HG03280 (cell line): ENCODE data around the gene ZXDC.

Source experiments
- ATAC-seq: cut with Tn5 transposase; IDR thresholded peaks from one replicate; pipeline ENCODE4 v1.9.1; 2021; ENCODE audit warnings: mild to moderate bottlenecking, moderate library complexity; ENCODE audit not compliant: unreplicated experiment

ZXDC gene

GRCh38 chr3:126490619-126491018 lies 14.9 kb upstream of the ZXDC start:
- ATAC-seq = no peak

- ATAC-seq = no peak
Observed at GRCh38 chr3:126488886-126489569, 13.3 kb upstream of the ZXDC start.

DNA sequence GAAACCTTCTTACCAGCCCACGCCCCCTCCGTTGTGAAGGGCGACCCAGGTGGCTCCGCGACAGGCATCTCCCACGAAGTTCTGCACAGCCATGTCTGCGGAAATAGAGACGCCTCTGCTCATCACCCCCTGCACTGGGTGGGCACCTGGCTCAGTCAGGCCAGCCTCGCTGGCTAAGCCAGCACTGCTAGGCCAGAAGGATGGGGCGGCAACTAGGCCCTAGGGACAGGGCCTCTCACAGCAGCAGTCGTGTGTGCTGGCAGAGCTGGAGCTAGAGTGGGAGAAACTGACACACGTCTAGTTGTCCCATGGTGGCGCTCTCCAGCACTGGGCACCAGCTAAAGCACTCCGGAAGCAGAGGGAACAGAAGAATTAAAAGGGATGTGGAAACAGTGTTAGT lies 12.5 kb upstream of the ZXDC start:
- ATAC-seq = no peak

DNA sequence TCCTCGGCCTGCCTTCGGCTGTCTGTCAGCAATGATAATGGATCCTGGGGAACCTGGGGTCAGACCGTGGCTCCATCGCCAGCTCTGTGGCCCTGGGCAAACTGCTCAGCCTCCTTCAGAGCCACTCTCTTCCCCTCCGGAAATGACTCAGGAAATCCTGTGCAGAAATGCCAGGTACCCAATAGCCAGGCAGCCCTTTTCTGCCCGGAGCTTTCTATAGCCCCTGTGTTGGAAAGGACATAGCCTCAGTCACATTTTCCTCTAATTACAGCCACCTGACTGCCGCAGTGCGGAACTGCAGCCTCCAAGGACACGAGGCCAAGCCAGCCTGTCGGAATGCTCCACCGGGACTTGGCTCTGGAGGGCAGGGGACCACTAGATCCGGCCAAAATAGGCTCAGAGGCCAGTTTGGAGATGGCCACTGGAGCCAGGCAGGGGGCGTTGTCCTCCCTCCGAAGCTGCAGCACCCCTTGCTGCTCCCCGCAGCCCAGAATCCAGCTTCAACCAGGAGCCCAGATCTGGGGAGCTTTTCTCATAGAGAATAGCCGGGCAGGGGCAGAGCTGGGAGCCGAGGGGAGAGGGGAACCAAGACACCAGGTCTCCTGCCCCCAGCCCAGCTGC lies 11.6 kb upstream of the ZXDC start:
- ATAC-seq = no peak

- ATAC-seq = no peak
Observed at GRCh38 chr3:126486360-126486847, 10.7 kb upstream of the ZXDC start.

DNA sequence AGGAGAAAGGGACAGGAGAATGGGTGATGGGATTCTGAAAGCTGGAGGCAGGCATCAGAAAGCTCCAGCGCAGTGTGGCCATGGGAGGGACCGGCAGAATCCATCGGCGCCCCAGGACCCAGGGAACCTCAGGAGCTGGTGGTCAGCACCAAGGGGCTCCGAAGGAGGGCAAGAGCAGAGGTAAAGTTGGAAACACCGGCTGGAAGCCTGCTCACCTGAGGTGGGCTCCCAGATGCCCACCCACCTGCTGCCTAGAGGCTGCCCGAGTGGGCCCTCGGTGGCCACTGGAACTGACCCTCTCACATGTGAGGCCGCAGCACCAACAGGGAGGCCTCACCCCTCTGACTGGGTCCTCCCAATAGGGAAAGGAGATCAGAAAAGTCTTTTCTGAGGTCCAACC lies 10.3 kb upstream of the ZXDC start:
- ATAC-seq = no peak

DNA sequence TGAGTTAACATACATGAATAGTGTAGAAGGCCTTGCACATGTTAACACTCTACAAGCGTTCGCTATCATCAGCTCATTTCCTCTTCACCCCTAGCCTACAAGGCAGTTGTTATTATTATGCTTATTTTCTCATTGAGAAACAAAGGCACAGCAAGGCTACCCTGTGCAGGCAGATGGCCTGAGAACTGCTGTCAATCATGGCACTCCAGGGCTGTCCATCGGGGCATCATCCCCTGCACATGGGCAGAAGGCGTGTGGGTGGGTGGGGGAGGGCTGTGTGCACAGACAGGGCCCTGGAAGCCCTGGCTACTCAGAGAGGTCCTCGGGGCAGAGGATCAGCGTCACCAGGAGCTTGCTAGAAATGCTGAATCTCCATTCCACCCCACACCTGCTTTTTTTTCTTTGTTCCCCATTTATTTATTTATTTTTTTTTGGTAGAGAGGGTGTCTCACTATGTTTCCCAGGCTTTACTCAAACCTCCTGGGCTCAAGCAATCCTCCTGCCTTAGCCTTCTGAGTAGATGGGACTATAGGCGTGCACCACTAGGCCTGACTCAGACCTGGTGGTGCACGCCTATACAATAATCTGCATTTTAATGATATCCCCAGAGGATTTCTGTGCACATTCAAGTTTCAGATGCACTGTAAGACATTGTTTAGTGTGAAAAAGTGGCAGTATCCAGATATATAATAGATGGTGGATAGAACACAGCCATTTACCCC lies 9.6 kb upstream of the ZXDC start:
- no peak for ATAC-seq

DNA sequence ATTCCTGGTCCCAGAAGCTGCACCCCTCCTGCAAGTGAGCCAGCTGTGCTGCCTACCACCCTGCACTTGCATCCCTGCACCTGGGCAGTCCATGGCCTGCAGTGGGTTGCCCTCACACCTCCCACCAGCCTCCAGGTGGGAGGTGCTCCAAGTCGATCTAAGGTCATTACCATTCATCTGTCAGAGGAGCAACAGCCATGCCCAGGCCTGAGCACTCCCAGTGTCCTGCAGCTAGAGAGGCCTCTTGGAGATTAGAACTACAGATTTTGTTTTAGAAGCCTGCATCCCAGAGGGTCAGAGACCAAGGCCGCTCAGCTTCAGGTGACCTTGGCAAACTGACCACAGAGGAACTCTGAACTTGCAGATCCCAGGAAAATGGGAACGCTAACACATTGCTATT lies 9.0 kb upstream of the ZXDC start:
- ATAC-seq = no peak

- no peak for ATAC-seq
Observed at GRCh38 chr3:126484148-126484547, 8.5 kb upstream of the ZXDC start.

GRCh38 chr3:126483321-126483761 lies 7.7 kb upstream of the ZXDC start:
- ATAC-seq = no peak

DNA sequence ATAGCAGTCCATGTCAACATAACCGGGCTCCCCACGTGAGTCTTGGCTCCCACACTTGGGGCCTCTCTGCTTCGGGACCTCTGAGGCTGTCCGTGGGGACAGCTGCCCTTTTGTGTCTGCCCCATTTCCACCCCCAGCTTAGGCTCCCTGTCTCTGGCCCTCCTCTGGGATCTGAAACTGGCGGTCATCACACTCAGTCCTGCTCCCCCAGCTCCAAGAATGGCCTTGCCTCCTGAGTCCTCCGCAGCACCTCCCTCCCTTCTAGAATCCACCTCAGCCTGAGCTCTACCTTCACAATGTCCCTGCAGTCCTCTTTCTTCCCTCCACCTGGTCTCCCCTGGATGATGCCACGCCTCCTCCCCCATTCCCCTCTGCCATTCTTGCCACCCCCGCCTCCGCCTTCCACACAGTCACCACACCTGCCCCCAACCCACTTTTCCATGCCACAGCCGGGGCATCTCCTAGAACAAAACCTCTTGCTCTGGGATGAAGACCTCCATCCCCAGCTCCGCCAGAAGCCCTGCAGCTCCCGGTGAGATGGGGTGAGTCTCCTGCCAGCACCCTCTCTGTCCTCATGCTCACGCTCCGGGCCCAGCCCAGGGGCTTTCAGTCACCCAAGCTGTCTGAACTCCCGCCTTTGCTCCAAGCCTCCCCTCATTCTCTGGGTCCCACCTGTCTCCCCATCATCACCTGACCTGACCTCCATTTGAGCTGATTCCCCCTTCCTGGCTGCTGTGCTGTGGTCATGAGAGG lies 7.0 kb upstream of the ZXDC start:
- ATAC-seq = no peak

DNA sequence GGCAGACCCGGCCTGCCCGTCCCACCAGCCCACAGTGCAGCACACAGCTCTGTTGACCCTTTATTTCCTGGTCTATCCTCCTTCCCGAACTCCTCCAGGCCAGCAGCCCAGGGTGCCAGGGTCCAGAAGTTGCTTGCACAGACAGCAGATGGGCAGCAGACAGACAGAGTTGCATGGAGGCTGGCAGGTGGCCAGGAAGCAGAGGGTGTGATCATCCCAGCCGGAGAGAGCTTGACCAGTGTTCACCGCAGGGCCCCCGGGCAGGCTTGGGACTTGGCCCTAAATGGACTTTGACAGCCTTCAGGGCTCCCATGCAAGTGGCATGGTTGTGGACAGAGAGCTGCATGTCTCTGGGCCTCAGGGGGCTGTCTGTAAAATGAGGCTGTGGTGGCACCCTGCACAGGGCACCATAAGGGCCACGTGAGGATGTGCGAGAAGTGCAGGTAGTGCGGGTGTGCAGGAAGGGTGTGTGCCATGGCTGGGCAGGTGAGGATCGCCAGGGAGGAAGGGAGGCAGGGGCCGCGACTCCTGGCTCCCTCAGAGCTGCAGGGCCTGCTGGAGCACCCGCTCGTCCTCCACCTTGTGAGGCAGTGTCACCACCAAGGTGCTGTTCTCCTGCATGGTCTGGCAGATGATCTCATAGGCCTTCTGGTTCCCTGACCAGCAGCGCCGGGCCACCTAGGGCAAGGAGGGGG lies 6.3 kb upstream of the ZXDC start:
- ATAC-seq = no peak

- no peak for ATAC-seq
Observed at GRCh38 chr3:126480861-126481260, 5.2 kb upstream of the ZXDC start.

- no peak for ATAC-seq
Observed at GRCh38 chr3:126480206-126480605, 4.5 kb upstream of the ZXDC start.

GRCh38 chr3:126479642-126480041 lies 4.0 kb upstream of the ZXDC start:
- ATAC-seq = no peak

DNA sequence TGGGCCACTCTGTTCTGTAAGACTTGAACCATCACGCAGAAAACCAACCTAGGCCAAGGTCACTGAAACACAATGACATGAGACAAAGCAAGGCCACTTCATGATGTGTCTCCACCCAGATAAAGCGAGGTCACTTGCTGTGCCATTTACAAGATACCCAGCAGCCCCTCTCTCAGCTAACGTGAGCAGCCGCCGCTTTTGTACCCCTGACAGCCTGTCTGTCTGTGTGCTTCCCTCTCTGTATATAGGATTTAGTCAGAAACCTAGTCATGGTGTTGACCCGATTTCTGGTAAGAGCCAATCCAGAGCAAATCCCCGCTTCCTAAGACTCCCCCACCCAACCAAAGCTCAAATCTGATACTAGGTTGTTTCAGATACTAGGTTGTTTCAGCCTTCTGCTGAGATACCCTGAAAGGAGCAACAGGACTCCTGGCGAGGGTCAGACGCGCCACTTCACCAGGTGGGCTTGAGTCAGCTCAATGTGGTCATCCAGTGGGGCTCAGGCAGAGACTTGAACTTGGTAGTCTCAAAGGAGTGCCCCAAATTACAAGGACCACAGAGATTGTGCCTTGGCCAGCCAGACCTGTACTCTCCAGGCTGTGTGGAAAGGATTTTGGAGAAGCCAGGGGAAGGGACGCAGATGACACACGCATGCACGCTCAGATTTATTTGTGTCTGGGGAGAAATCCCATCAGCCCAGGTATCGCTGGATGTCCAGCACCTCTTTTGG lies 3.1 kb upstream of the ZXDC start:
- ATAC-seq = no peak

GRCh38 chr3:126477061-126477380 lies 1.3 kb upstream of the ZXDC start:
- ATAC-seq = no peak

DNA sequence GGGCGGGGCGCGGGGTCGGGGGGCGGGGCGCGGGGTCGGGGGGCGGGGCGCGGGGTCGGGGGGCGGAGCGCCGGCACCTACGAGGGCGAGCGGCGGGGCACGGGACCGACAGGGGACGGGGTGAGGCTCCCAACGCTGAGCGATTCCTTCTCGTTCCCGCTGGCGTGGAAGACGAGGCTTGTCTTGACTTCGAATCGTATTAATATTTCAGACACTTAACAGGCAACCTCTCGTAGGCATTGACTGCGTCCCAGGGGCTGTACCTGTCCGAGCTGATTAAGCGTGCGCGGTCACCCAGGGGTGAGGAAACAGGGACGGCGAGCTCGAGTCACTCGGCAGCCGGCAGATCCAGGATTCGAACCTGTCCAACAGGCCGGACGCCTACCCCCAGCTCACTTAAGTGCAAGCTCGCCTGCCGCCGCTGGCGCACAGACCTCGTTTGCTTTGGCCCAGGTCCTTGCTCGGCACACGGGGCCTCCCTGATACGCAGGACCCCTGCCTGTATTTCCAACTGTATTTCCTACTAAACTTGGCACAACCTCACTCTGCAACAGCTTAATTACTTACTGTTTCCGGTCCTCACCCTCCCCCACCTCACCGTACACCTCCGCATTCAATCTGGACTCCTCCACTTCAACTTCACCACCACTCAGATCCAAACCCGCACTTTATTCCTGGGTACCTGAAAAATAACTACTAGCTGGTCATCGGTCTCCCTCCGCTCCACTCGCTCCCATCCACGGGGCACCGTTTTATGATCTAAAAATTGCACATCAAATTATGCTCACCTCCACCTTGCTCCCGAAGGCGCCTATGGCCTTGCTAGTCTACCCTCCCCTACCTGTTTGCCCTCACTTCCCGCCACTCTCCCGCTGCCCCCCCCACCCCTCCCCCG lies 722 bp upstream of the ZXDC start:
- peak; percentile 17 for ATAC-seq
